Endothelial cell of umbilical vein (primary cell): Measurements from ENCODE around the gene TNP1. TPM values are rescaled to one million over a fixed set of nuclear protein-coding genes. Genes with fewer than 3 reads are reported as not detected.

Experiments used
- BruUV-seq: library from RNA; stranded (reverse); fragments of 400-500 nt; replicated peaks from 2 replicates; lab custom pipeline; 2021; lab: Mats Ljungman, UMichigan
- CTCF ChIA-PET: fragments of 300-600, 350-600 bp; sonication (Branson Sonifier 250); formaldehyde crosslinking; loops from one replicate; lab custom pipeline; 2021; ENCODE audit warnings: antibody characterized with exemption, inconsistent platforms; lab: Charles Lee
- POLR2A ChIA-PET: fragments of 300-600, 350-600 bp; sonication (Branson Sonifier 250); formaldehyde crosslinking; loops from one replicate; lab custom pipeline; 2021; ENCODE audit warnings: antibody characterized with exemption, inconsistent platforms; lab: Charles Lee
- DNase-seq: peaks from one replicate; pipeline ENCODE4 v3.0.0-alpha.2; 2011; ENCODE audit warnings: low read depth, low spot score
- FAIRE-seq: peaks from 2 replicates; lab custom pipeline; 2011; peaks lifted over from hg19 to GRCh38; lab: Jason Lieb, UNC
- H2AFZ ChIP-seq: 2 replicates; pipeline ENCODE4 v1.6.0; 2012; ENCODE audit warnings: low read depth, low read length, control low read depth, inconsistent platforms
- H3K27ac ChIP-seq: 2 replicates; pipeline ENCODE4 v1.5.1; 2011; ENCODE audit warnings: low read depth, mild to moderate bottlenecking, control low read depth, low read length, moderate library complexity; ENCODE audit not compliant: insufficient read depth
- H3K27me3 ChIP-seq, 2 experiments: 2 replicates each; pipeline versions ENCODE4 v1.6.0 to v1.6.1; 2011; ENCODE audit warnings: low read length in 2 of 2, mixed read lengths in 1 of 2; ENCODE audit not compliant: control insufficient read depth in 2 of 2, insufficient read depth in 2 of 2
- H3K36me3 ChIP-seq, 2 experiments: 2 replicates in 1 of 2; 3 replicates in 1 of 2; pipeline ENCODE4 v1.5.1; 2011; ENCODE audit warnings: low read length in 2 of 2, mild to moderate bottlenecking in 1 of 2, moderate library complexity in 1 of 2; ENCODE audit not compliant: control insufficient read depth in 2 of 2, insufficient read depth in 2 of 2; ENCODE audit errors: extremely low read depth in 1 of 2
- H3K4me1 ChIP-seq: 3 replicates; pipeline ENCODE4 v1.5.1; 2011; ENCODE audit warnings: mild to moderate bottlenecking, low read length; ENCODE audit not compliant: control insufficient read depth, insufficient read depth; ENCODE audit errors: extremely low read depth
- H3K4me2 ChIP-seq: 2 replicates; pipeline ENCODE4 v1.6.1; 2011; ENCODE audit warnings: low read length, control low read depth, mixed read lengths; ENCODE audit not compliant: insufficient read depth
- H3K4me3 ChIP-seq, 3 experiments: fragments of 200-600 bp in 1 of 3; sonication (generic), shearing (Covaris generic) in 1 of 3; replicated peaks in 1 of 3; 2 replicates each; pipeline ENCODE4 v1.5.1; 2011 to 2016; ENCODE audit warnings: control low read depth in 3 of 3, low read length in 3 of 3, mild to moderate bottlenecking in 2 of 3, inconsistent platforms in 1 of 3, low read depth in 1 of 3, moderate library complexity in 1 of 3; ENCODE audit not compliant: insufficient read depth in 1 of 3
- H3K79me2 ChIP-seq: 2 replicates; pipeline ENCODE4 v1.6.0; 2012; ENCODE audit warnings: low read length, inconsistent platforms; ENCODE audit not compliant: control insufficient read depth, insufficient read depth
- H3K9ac ChIP-seq: replicated peaks from 2 replicates; pipeline ENCODE3; 2011; ENCODE audit warnings: low read length, control low read depth; ENCODE audit not compliant: insufficient read depth; ENCODE audit errors: extremely low read depth
- H3K9me1 ChIP-seq: replicated peaks from 3 replicates; pipeline ENCODE4 v1.6.0; 2011; ENCODE audit warnings: mild to moderate bottlenecking, low read length; ENCODE audit not compliant: control insufficient read depth, insufficient read depth; ENCODE audit errors: extremely low read depth
- H3K9me3 ChIP-seq: replicated peaks from 2 replicates; pipeline ENCODE4 v1.5.1; 2012; ENCODE audit warnings: low read length, inconsistent platforms; ENCODE audit not compliant: control insufficient read depth, insufficient read depth
- H4K20me1 ChIP-seq: replicated peaks from 2 replicates; pipeline ENCODE3; 2011; ENCODE audit warnings: mild to moderate bottlenecking, low read length; ENCODE audit not compliant: control insufficient read depth, insufficient read depth; ENCODE audit errors: extremely low read depth
- EZH2 ChIP-seq: IDR thresholded peaks from 2 replicates; pipeline ENCODE4 v1.6.1; 2012; ENCODE audit warnings: borderline replicate concordance, low read depth, mild to moderate bottlenecking, moderate library complexity, low read length, inconsistent platforms; ENCODE audit not compliant: severe bottlenecking
- FOS ChIP-seq: IDR thresholded peaks from 2 replicates; pipeline ENCODE4 v1.6.1; 2011; ENCODE audit warnings: mild to moderate bottlenecking, low read length, moderate library complexity, borderline replicate concordance; ENCODE audit not compliant: insufficient read depth
- GATA2 ChIP-seq: IDR thresholded peaks from 2 replicates; pipeline ENCODE4 v1.7.0; 2011; ENCODE audit warnings: low read depth, mild to moderate bottlenecking, moderate library complexity, mixed read lengths, low read length; ENCODE audit not compliant: insufficient read length, insufficient read depth
- JUN ChIP-seq: IDR thresholded peaks from 2 replicates; pipeline ENCODE4 v1.6.1; 2011; ENCODE audit warnings: borderline replicate concordance, low read depth; ENCODE audit not compliant: insufficient read length, insufficient read depth
- MYC ChIP-seq: IDR thresholded peaks from one replicate; pipeline ENCODE4 v1.6.1; 2011; ENCODE audit warnings: mild to moderate bottlenecking, low read depth, low read length
- POLR2A ChIP-seq: IDR thresholded peaks from 2 replicates; pipeline ENCODE4 v1.6.1; 2012; ENCODE audit warnings: low read depth, mild to moderate bottlenecking, control low read depth, low read length
- POLR2AphosphoS5 ChIP-seq: IDR thresholded peaks from 2 replicates; pipeline ENCODE4 v1.6.1; 2012; ENCODE audit warnings: low read depth, mild to moderate bottlenecking, control low read depth, low read length, moderate library complexity; ENCODE audit not compliant: insufficient read depth
- dilution Hi-C: fragments of 300-500 bp; cut with MboI; formaldehyde crosslinking; loops from one replicate; pipeline ENCODE4 v1.15.0; 2019; ENCODE audit warnings: low sequenced_read_pairs; ENCODE audit not compliant: extremely low pct_ligation_motif_present
- intact Hi-C: fragments of 100-400 bp; cut with micrococcal nuclease; formaldehyde crosslinking; loops from one replicate; pipeline ENCODE4 v1.10.0; 2022
- polyA plus RNA-seq, 4 experiments: library from polyadenylated mRNA; depleted of rRNA in 3 of 4; stranded (reverse) in 3 of 4; unstranded in 1 of 4; fragments of >200 nt; gene quantifications; 2 replicates each; pipeline versions ENCODE4 v1.2.1 to v1.2.3, GENCODE V29; 2011 to 2012; ENCODE audit warnings: missing spikeins in 1 of 4
- total RNA-seq: library from RNA; stranded (reverse); gene quantifications from 2 replicates; pipeline ENCODE4 v1.2.3, GENCODE V29; 2021
- TF ChIP-seq, protein P1 (sequence below): IDR thresholded peaks from 2 replicates; pipeline ENCODE4 v1.6.1; 2011; ENCODE audit not compliant: insufficient read depth, insufficient read length
- TF ChIP-seq, protein P2 (sequence below), 2 donors: IDR thresholded peaks; 1 replicate in 1 of 2; 2 replicates in 1 of 2; pipeline ENCODE4 v1.5.1; 2011; ENCODE audit warnings: low read length in 2 of 2, mild to moderate bottlenecking in 2 of 2, moderate library complexity in 2 of 2, control low read depth in 1 of 2, inconsistent platforms in 1 of 2, low read depth in 1 of 2; ENCODE audit not compliant: insufficient read depth in 1 of 2; ENCODE audit errors: extremely low read depth in 1 of 2

Gene TNP1
- total and polyA plus RNA-seq, 2 donors (not counting 3 experiments of a cell fraction or from before 2014, with no cell fraction given) = not detected

DNA sequence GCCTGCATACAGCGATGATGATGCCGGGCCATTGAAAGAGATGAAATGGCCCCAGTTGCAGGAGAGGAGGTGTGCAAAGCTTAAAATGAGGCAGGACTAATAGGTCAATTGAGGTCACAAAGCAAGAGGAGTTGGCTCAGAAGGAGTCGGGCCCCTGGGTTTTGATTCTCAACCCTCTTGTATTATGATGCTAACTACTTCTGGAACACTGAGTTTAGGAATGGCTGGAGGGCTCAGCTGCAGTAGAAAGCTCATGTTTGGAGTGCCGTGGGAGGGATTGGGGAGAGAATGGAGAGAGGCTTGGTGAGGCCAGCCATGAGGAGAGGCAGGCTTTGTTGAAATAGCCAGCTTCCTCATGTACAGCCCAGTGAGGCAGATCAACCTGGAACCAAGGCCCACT is 4.8 kb downstream of the TNP1 start:
- Histone ChIP-seq H3K9me3 (no peaks in the 10 kb centered on the region), H3K9me1 (no peaks in the 10 kb centered on the region), H4K20me1 (no peaks in the 10 kb centered on the region), H3K79me2 (no peaks in the 10 kb centered on the region), H3K36me3 (no peaks in the 10 kb centered on the region), H3K27ac (no peak overlapping the region), H2AFZ (no peak overlapping the region), H3K4me2 (no peak overlapping the region), H3K9ac (no peak overlapping the region), H3K27me3 (no peaks in the 10 kb centered on the region), H3K4me3 (no peak overlapping the region), H3K4me1 (no peaks in the 10 kb centered on the region)
- FAIRE-seq (no peak), DNase-seq (no peak)
- ChIA-PET CTCF (no interaction called here), POLR2A (no interaction called here)
- BruUV-seq = no TSS peak
- TF ChIP-seq MYC (no peak), POLR2AphosphoS5 (no peak), FOS (no peak), GATA2 (no peak), EZH2 (no peak), POLR2A (no peak), JUN (no peak)
- TF ChIP-seq, protein P1, sequence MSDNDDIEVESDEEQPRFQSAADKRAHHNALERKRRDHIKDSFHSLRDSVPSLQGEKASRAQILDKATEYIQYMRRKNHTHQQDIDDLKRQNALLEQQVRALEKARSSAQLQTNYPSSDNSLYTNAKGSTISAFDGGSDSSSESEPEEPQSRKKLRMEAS = no peak
- TF ChIP-seq, protein P2, sequence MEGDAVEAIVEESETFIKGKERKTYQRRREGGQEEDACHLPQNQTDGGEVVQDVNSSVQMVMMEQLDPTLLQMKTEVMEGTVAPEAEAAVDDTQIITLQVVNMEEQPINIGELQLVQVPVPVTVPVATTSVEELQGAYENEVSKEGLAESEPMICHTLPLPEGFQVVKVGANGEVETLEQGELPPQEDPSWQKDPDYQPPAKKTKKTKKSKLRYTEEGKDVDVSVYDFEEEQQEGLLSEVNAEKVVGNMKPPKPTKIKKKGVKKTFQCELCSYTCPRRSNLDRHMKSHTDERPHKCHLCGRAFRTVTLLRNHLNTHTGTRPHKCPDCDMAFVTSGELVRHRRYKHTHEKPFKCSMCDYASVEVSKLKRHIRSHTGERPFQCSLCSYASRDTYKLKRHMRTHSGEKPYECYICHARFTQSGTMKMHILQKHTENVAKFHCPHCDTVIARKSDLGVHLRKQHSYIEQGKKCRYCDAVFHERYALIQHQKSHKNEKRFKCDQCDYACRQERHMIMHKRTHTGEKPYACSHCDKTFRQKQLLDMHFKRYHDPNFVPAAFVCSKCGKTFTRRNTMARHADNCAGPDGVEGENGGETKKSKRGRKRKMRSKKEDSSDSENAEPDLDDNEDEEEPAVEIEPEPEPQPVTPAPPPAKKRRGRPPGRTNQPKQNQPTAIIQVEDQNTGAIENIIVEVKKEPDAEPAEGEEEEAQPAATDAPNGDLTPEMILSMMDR (IDR thresholded peaks at IDR 0.05; ENCODE audit: extremely low read depth in 1 of 2, insufficient read depth in 1 of 2, low read depth in 1 of 2, low read length in 2 of 2) = no peak
- dilution Hi-C loops = no loop called here
- intact Hi-C loops = no loop called here
